KOPT-K1 (cell line): ENCODE measurements around the gene PHACTR1.
"Not testable (repeated sequence)": the region's sequence is repeated elsewhere in the genome, so short reads cannot be mapped to it uniquely, and the experiment has no call there.

Experiments
- H3K27ac ChIP-seq: fragments of 200-600 bp; sonication (generic); 2 replicates; pipeline ENCODE4 v1.5.1; 2016; ENCODE audit warnings: antibody characterized with exemption, mild to moderate bottlenecking, low read depth, low read length; ENCODE audit not compliant: poor library complexity, severe bottlenecking
- H3K36me3 ChIP-seq: fragments of 200-600 bp; sonication (generic); 2 replicates; pipeline ENCODE4 v1.5.1; 2017; ENCODE audit warnings: antibody characterized with exemption, mild to moderate bottlenecking, low read length, moderate library complexity; ENCODE audit not compliant: insufficient read depth
- H3K9me3 ChIP-seq: fragments of 200-600 bp; sonication (generic); 2 replicates; pipeline ENCODE4 v1.5.1; 2017; ENCODE audit warnings: antibody characterized with exemption, low read length, mild to moderate bottlenecking; ENCODE audit not compliant: insufficient read depth, poor library complexity, severe bottlenecking

PHACTR1 gene

GRCh38 chr6:12916006-12916405 lies 199.4 kb downstream of the PHACTR1 start:
- no peaks in the 10 kb centered on the region for H3K36me3 ChIP-seq
- no peak overlapping the region for H3K27ac ChIP-seq
- no peaks in the 10 kb centered on the region for H3K9me3 ChIP-seq

DNA sequence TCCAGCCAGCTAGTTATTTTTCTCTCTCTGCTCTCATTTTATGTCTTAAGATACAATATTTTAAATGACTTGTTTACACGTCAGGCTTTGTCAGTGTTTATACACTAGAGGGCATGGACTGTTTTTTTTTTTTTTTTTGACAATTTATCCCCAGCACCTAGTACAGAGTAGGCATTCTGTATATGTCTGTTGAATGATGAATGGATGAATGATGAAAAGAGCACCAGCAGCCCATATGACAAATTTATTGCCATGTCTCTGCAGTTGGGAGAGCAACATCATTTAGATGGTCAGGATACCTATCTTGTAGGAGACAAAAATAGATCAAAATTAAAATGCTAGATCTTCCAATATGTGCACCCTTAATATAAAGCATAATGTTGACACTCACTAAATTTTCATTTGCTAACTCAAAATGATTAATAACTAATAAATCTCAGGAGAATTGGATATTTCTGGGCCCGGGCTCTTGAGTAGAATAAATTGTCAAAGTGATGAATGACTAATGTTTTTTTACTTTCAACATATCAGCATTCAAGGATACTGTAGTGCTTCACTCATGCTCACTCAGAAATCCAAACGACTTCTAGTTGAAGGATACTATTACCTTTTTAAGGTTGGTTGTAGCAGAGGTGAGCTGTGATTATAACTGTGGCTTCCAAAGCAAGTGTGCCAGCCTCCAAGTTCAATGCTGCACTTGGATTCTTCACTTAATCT lies 200.0 kb downstream of the PHACTR1 start:
- H3K9me3 ChIP-seq: no peaks in the 10 kb centered on the region
- H3K27ac ChIP-seq: no peak overlapping the region
- H3K36me3 ChIP-seq: no peaks in the 10 kb centered on the region

DNA sequence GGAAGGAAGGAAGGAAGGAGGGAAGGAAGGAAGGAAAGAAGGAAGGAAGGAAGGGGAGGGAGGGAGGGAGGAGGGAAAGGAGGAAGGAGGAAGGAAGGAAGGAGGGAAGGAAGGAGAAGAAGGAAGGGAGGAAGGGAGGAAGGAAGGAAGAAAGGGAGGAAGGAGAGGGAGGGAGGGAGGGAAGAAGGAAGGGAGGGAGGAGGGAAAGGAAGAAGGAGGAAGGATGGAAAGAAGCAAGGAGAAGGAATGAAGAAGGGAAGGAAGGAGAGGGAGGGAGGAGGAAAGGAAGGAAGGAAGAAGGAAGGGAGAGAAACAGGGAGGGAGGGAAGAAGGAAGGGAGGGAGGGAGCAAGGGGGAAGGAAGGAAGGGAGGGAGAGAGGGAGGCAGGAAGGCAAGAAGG lies 204.9 kb downstream of the PHACTR1 start:
- Histone ChIP-seq H3K36me3 (no peaks in the 10 kb centered on the region), H3K9me3 (no peaks in the 10 kb centered on the region), H3K27ac (no peak overlapping the region)

- Histone ChIP-seq H3K9me3 (no peaks in the 10 kb centered on the region), H3K36me3 (no peaks in the 10 kb centered on the region), H3K27ac (no peak overlapping the region)
These were observed 207.2 kb downstream of the PHACTR1 start for GRCh38 chr6:12923644-12924235.

DNA sequence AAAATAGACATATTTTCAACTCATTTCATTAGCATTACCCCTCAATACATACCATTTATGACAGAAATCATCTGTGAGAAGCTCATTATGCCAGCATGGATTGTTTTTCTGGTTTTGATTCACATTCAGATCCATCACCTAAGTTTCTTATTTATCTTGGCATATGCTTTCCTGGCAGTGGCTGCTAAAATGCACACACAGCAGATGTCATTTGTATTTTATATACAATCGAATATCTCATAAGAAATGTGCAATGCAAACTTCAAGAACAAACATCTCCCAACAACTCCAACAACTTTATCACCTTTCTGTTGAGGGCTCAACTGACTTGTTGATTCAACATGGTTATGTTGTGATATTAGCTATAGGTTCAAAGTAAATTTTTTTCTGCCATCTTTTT lies 208.3 kb downstream of the PHACTR1 start:
- Histone ChIP-seq H3K9me3 (no peaks in the 10 kb centered on the region), H3K27ac (no peak overlapping the region), H3K36me3 (no peaks in the 10 kb centered on the region)

GRCh38 chr6:12927746-12928145 lies 211.2 kb downstream of the PHACTR1 start:
- no peaks in the 10 kb centered on the region for H3K36me3 ChIP-seq
- no peaks in the 10 kb centered on the region for H3K9me3 ChIP-seq
- H3K27ac ChIP-seq: no peak overlapping the region

GRCh38 chr6:12929678-12930077 lies 213.1 kb downstream of the PHACTR1 start:
- no peak overlapping the region for H3K27ac ChIP-seq
- H3K9me3 ChIP-seq: no peaks in the 10 kb centered on the region

DNA sequence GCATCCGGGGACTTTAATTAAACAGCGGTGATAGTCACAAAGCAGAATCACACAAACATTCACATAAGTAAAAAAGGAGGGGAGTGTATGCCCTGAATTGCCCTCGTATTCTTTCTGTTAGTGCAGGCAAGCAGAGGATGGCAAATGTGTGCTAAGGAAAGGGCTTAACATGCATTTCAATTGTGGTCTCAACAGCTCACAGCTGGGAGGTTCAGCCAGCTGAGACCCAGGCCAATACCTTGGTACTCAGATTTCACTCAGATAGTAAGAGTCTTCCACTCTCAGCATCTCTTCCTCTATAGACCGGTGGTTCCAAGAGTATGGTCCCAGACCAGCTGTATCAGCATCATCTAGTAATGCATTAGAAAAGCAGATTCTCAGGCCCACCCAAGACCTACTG lies 215.1 kb downstream of the PHACTR1 start:
- no peak overlapping the region for H3K27ac ChIP-seq
- no peaks in the 10 kb centered on the region for H3K36me3 ChIP-seq

More at GRCh38 chr6:12929678-12930077, 213.1 kb downstream of the PHACTR1 start:
- H3K36me3 ChIP-seq: no peaks in the 10 kb centered on the region

DNA sequence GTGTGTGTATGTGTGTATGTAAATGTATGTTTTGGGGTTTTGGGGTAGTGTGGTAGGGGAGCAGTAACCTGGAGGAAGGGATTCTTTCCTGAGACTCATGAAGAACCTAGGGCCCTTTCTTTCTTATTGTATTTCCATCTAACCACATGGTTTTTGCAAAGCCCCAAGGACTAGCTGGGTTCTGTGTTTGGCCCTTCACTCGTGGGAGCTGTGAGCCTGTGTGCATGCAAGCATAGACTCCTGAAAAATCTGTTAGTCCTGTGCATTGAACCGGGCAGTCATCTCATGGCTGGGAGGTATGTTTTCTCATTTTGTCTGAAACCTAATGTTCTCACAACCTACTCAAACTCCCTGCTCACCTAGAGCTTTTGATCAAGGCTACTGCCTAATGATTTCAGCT lies 219.1 kb downstream of the PHACTR1 start:
- H3K27ac ChIP-seq: no peak overlapping the region

More for the DNA sequence above, 215.1 kb downstream of the PHACTR1 start:
- no peaks in the 10 kb centered on the region for H3K9me3 ChIP-seq

GRCh38 chr6:12937971-12938370 lies 221.4 kb downstream of the PHACTR1 start:
- no peak overlapping the region for H3K27ac ChIP-seq
- H3K9me3 ChIP-seq: no peaks in the 10 kb centered on the region
- no peaks in the 10 kb centered on the region for H3K36me3 ChIP-seq

More for the DNA sequence above, 219.1 kb downstream of the PHACTR1 start:
- Histone ChIP-seq H3K36me3 (no peaks in the 10 kb centered on the region), H3K9me3 (no peaks in the 10 kb centered on the region)

- H3K36me3 ChIP-seq: no peaks in the 10 kb centered on the region
- no peaks in the 10 kb centered on the region for H3K9me3 ChIP-seq
- H3K27ac ChIP-seq: no peak overlapping the region
These were observed 222.7 kb downstream of the PHACTR1 start for GRCh38 chr6:12939314-12939713.

DNA sequence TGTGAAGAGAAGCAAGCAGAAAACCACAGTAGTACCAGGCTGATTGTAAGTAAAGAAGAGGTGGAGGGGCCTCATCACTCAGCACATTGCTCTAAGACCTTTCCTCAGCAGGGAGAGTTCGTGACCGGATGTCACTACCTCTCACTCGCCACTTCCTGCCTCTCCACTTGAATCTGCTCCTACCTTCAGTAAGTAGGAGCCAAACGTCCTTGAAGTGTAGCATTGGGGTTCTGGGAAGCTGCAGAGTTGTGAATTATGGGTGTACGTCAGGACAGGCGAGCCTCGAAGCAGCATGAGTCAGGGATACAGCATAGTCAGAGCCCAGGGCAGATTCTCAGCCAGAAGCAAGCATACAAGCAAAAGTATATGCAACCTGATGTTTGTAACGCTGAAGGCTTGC lies 224.9 kb downstream of the PHACTR1 start:
- Histone ChIP-seq H3K9me3 (no peaks in the 10 kb centered on the region), H3K27ac (no peak overlapping the region), H3K36me3 (no peaks in the 10 kb centered on the region)

DNA sequence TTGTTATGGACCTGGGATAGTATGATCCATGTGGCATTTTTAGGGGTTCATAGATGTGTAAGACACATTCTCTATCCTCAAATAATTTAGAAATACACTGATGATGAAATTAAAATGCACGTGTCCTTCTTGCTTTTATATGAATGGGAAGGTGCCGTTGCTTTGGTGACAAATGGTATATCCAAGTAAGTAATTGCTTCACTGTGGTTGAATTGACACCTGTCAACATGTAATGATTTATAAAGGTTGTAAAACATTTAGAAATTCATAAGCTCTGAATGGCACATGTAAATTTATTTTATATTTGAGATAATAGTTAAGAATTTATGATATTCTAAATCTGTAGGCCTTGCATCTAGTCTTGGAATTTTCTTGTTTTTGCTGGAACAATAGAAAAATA lies 227.0 kb downstream of the PHACTR1 start:
- Histone ChIP-seq H3K27ac (no peak overlapping the region), H3K9me3 (no peaks in the 10 kb centered on the region), H3K36me3 (no peaks in the 10 kb centered on the region)

DNA sequence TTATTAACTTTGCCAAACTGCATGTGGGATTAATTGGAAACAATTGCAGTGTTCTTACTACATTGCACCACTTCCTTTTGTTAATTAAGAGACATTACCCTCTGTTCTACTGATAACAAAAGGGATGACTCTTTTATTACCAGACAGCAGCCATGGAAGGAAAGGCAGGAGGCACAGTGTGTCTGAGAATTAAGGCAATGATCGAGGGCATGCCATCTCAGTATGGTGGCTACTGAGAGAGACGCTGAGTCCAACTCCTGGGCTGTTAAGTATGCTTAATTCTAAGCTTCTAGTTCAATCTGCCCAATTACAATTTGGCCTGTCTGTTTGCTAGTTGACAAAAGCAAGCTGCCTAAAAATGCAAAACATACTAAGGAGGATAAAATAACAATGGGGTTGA lies 227.4 kb downstream of the PHACTR1 start:
- Histone ChIP-seq H3K36me3 (no peaks in the 10 kb centered on the region), H3K9me3 (no peaks in the 10 kb centered on the region), H3K27ac (no peak overlapping the region)

DNA sequence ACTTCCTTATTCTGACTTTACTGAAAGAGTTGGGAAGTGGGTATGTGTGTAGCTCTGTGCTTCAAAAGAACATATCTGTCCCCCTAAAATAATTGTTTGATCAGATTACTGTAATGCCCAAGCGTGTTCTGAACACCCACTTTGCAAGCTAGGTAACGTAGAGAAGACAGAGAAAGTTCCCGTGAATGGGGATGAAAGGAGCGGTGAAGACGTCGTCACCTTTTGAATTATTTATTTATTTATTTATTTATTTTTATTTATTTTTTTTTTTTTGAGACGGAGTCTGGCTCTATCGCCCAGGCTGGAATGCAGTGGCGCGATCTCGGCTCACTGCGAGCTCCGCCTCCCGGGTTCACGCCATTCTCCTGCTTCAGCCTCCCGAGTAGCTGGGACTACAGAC lies 228.0 kb downstream of the PHACTR1 start:
- not testable (repeated sequence) for H3K9me3 ChIP-seq, H3K36me3 ChIP-seq, H3K27ac ChIP-seq
